ENCODE data around the gene RPS15A. TPM values are rescaled to one million over a fixed set of nuclear protein-coding genes. Genes with fewer than 3 reads are reported as not detected.

RPS15A gene
- total RNA-seq, 1 donor from 2014 or later, result 784 TPM

DNA sequence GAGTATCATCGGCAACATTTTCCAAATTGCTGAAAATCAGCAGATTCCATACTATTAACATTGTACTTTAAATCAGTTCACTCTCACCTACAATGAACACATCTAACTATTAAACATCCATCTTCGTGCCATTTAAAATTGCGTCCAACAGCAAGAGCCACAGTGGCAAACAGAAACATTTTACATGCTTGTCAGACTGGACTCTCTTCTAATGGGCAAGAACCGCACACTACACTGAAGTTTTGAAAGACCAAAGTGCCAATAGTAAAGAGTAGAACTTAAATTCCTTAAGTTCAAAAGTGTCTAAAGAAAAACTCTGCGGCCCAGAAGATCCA is 652 bp downstream of the RPS15A start:
- no peaks in the 10 kb centered on the region for H3K27me3 Mint-ChIP-seq (ENCODE audit: unreplicated experiment)
- peak overlapping the region; percentile 89 for H3K27ac Mint-ChIP-seq (ENCODE audit: unreplicated experiment)
- peaks cover 16% of the 10 kb centered on the region for H3K36me3 Mint-ChIP-seq (ENCODE audit: unreplicated experiment)
- no peak for DNase-seq
- TF ChIP-seq, protein P1, sequence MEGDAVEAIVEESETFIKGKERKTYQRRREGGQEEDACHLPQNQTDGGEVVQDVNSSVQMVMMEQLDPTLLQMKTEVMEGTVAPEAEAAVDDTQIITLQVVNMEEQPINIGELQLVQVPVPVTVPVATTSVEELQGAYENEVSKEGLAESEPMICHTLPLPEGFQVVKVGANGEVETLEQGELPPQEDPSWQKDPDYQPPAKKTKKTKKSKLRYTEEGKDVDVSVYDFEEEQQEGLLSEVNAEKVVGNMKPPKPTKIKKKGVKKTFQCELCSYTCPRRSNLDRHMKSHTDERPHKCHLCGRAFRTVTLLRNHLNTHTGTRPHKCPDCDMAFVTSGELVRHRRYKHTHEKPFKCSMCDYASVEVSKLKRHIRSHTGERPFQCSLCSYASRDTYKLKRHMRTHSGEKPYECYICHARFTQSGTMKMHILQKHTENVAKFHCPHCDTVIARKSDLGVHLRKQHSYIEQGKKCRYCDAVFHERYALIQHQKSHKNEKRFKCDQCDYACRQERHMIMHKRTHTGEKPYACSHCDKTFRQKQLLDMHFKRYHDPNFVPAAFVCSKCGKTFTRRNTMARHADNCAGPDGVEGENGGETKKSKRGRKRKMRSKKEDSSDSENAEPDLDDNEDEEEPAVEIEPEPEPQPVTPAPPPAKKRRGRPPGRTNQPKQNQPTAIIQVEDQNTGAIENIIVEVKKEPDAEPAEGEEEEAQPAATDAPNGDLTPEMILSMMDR (IDR thresholded peaks at IDR 0.05; ENCODE audit: partially characterized antibody, unreplicated experiment), result no peak
- peak overlapping the region; percentile 95 for H3K4me3 Mint-ChIP-seq (ENCODE audit: unreplicated experiment)
- peaks cover 10% of the 10 kb centered on the region for H3K9me3 Mint-ChIP-seq (ENCODE audit: unreplicated experiment)
- peaks cover 32% of the 10 kb centered on the region for H3K4me1 Mint-ChIP-seq (ENCODE audit: low read depth, unreplicated experiment)

DNA sequence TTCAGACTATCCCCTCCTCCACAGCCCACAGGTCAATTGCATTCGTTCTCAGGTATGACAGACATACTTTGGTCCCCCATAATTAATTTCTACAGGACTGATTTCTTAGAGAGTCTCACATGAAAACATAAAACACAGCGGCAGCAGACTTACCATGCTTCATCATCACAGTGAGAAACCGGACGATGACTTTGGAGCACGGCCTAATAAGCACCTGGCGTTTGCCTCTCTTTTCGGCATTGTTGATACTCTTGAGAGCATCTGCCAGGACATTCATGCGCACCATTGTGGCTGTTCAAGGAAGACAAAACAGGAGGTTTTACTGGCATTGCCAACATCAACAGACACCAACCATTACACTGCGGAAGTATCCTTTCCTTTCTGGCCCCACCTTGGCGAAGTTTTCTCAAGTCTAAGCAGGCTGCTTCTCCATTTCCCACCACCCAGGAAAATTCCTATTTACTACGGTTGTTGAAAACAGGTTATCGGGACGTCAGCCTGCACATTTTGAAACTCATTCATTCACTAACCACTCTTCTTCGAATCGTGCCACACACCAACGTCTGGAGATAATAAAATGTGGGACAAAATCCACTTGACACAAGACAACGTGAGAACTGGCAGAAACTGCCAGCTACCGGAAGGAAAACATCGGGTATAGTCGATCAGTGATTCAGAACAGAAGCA is 1.2 kb downstream of the RPS15A start:
- TF ChIP-seq, protein P1 (IDR thresholded peaks at IDR 0.05; ENCODE audit: partially characterized antibody, unreplicated experiment), result no peak
- Mint-ChIP-seq H3K36me3 (ENCODE audit: unreplicated experiment) (peaks cover 16% of the 10 kb centered on the region), H3K4me3 (ENCODE audit: unreplicated experiment) (peak overlapping the region; percentile 95), H3K27ac (ENCODE audit: unreplicated experiment) (peak overlapping the region; percentile 89), H3K27me3 (ENCODE audit: unreplicated experiment) (no peaks in the 10 kb centered on the region), H3K9me3 (ENCODE audit: unreplicated experiment) (peaks cover 10% of the 10 kb centered on the region), H3K4me1 (ENCODE audit: low read depth, unreplicated experiment) (peaks cover 32% of the 10 kb centered on the region)
- no peak for DNase-seq

DNA sequence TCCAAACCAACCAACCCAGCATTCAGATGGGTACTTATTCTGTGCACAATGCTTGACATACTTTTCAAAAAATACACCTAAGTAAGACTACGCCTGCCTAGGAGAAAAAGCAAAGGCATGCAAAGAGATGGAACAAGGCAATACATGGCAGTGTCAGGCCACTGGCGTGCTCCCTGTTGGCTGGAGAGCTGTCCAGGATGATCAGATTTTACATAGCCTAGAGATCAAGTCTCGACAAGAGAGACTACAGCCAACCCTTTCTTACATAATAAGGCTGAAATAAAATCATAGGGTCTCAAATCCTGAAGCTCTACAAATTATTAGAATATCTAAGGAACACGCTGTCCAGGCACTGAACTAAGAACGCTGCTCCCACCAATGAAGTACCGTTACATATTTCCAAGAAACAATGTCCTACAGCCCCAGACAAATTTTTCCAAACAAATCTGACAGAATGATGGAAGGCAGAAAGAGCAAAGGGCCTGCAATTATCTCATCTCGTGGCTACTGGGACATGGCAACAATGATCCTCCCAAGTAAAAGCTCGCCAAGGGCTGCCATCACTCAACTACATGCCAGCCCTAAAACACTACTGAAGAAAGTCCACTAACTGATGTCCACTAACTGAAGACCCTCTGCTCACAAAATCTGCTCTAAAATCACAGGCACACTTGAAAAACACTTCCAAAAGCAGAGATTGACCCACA is 5.1 kb downstream of the RPS15A start:
- Mint-ChIP-seq H3K27ac (ENCODE audit: unreplicated experiment) (peak overlapping the region; percentile 25), H3K4me1 (ENCODE audit: low read depth, unreplicated experiment) (peaks cover 32% of the 10 kb centered on the region), H3K4me3 (ENCODE audit: unreplicated experiment) (no peak overlapping the region), H3K27me3 (ENCODE audit: unreplicated experiment) (no peaks in the 10 kb centered on the region), H3K9me3 (ENCODE audit: unreplicated experiment) (peaks cover 8% of the 10 kb centered on the region), H3K36me3 (ENCODE audit: unreplicated experiment) (peaks cover 16% of the 10 kb centered on the region)
- DNase-seq, result no peak
- TF ChIP-seq, protein P1 (IDR thresholded peaks at IDR 0.05; ENCODE audit: partially characterized antibody, unreplicated experiment), result no peak

DNA sequence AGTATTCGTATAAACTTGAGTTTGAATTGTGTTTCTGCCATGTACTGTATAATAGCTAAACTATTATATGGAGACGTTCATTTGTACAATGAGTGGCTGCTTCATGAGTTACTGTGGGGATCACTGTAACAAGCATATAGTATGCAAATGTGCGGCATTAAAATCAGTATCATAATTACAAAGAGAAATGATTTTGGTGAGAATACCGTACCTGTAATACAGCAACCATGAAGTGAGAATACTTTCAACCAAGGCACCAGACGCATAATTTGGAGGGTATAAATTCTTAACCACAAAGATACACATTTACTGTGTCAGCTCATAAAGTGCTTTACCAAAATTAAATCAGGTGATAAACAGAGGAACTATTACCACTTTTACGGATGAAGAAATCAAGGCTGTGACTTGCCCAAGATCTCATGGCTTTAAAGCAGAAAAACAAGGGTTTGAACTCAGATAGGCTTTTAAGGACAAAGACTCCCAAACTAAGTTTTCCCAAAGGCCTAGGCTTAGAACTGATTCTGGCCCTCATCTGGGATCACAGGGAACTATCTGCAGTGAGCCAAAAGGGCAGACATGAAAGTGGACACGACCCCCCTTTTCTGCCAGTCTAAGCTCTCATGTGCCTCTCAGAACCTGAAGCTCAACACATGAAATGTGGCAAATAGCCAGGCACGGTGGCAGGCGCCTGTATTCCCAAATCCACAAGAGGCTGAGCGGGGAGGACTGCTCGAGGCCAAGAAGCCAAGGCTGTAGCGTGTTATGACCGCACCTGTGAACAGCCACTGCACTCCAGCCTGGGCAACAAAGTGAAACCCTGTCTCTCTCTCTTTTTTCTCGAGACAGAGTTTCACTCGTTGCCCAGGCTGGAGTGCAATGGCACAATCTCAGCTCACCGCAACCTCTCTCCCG is 6.4 kb downstream of the RPS15A start:
- H3K27ac Mint-ChIP-seq (ENCODE audit: unreplicated experiment), result no peak overlapping the region
- peaks cover 26% of the 10 kb centered on the region for H3K4me1 Mint-ChIP-seq (ENCODE audit: low read depth, unreplicated experiment)
- H3K9me3 Mint-ChIP-seq (ENCODE audit: unreplicated experiment), result peaks cover under 1% of the 10 kb centered on the region
- H3K36me3 Mint-ChIP-seq (ENCODE audit: unreplicated experiment), result peaks cover 8% of the 10 kb centered on the region
- H3K4me3 Mint-ChIP-seq (ENCODE audit: unreplicated experiment), result no peak overlapping the region
- no peak for DNase-seq
- no peaks in the 10 kb centered on the region for H3K27me3 Mint-ChIP-seq (ENCODE audit: unreplicated experiment)
- TF ChIP-seq, protein P1 (IDR thresholded peaks at IDR 0.05; ENCODE audit: partially characterized antibody, unreplicated experiment), result no peak

Measured in glutamatergic neuron (in vitro differentiated cells).